ENCODE measurements around the gene AKT1S1. TPM values are rescaled to one million over a fixed set of nuclear protein-coding genes. Genes with fewer than 3 reads are reported as not detected.

Gene AKT1S1
- total RNA-seq, 2 experiments from 2014 or later = 7.3 to 19.8 TPM

DNA sequence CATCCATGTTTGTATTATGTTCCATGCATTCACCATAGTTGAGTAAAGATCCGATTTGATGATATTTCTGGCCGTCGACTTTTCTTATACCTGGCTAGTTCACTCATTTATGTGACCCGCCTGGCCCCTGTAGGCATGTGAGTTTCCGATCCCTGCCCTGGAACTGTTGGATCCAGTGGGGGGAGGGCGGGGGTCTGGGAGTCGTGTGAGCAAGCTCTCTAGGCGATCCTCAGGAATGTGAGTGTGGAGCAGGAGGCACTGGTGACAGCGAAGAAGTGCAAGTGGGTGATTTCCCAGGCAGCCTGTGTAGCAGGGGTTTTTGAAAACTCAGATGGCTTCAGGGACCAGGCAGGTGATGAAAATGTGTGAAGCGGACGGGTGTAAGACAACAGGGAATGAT, 36.8 kb downstream of the AKT1S1 start:
- Histone ChIP-seq H3K36me3 (ENCODE audit: insufficient read depth, low read length) (peaks cover 70% of the 10 kb centered on the region), H2AFZ (ENCODE audit: low read length) (no peak overlapping the region), H3K4me1 (ENCODE audit: insufficient read depth, low read length, poor library complexity, severe bottlenecking) (peaks cover 12% of the 10 kb centered on the region), H3K9me2 (ENCODE audit: insufficient read depth, low read length) (no peaks in the 10 kb centered on the region), H3K27ac (ENCODE audit: low read depth, low read length, poor library complexity, severe bottlenecking) (no peak overlapping the region), H3K79me2 (ENCODE audit: insufficient read depth, low read depth, low read length) (no peaks in the 10 kb centered on the region), H3K9me3 (ENCODE audit: low read length) (no peaks in the 10 kb centered on the region), H3K4me3 (ENCODE audit: low read depth, low read length, poor library complexity, severe bottlenecking) (no peak overlapping the region), H4K20me1 (ENCODE audit: insufficient read depth, low read length) (no peaks in the 10 kb centered on the region), H3K4me2 (ENCODE audit: low read length) (no peak overlapping the region)
- no peak for TF ChIP-seq EZH2phosphoT487 (IDR thresholded peaks at IDR 0.05; ENCODE audit: borderline replicate concordance, low read depth, low read length)
- TF ChIP-seq, protein P1, sequence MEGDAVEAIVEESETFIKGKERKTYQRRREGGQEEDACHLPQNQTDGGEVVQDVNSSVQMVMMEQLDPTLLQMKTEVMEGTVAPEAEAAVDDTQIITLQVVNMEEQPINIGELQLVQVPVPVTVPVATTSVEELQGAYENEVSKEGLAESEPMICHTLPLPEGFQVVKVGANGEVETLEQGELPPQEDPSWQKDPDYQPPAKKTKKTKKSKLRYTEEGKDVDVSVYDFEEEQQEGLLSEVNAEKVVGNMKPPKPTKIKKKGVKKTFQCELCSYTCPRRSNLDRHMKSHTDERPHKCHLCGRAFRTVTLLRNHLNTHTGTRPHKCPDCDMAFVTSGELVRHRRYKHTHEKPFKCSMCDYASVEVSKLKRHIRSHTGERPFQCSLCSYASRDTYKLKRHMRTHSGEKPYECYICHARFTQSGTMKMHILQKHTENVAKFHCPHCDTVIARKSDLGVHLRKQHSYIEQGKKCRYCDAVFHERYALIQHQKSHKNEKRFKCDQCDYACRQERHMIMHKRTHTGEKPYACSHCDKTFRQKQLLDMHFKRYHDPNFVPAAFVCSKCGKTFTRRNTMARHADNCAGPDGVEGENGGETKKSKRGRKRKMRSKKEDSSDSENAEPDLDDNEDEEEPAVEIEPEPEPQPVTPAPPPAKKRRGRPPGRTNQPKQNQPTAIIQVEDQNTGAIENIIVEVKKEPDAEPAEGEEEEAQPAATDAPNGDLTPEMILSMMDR (conservative IDR thresholded peaks at IDR 0.05; ENCODE audit: low read length) = no peak
- ChIA-PET CTCF (ENCODE audit: unreplicated experiment) (no interaction called here), POLR2A (no interaction called here)
- BruUV-seq (replicated peaks) = no TSS peak
- no peak for DNase-seq (ENCODE audit: low spot score)
- intact Hi-C loops (cut with micrococcal nuclease; ENCODE audit: unreplicated experiment) = no loop called here

DNA sequence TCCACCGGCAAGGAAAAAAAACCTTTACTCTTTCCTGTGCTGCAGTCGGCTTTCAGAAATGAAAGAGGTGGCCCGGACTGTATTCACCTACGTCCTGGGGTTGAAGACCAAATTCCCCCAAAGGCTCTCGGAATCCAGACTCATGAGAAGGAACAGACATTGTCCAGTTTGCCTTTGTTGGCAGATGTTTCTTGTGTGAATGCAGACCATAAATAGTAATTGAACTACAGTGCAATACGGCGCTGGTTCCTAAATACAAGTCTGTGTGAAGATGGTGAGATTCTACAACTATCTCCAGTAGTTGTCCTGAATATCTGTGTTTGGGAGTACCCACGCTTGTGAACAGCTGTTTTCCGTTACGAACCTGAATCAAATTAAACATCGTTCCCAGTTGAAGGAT, 37.4 kb downstream of the AKT1S1 start:
- Histone ChIP-seq H4K20me1 (ENCODE audit: insufficient read depth, low read length) (no peaks in the 10 kb centered on the region), H3K4me2 (ENCODE audit: low read length) (no peak overlapping the region), H2AFZ (ENCODE audit: low read length) (no peak overlapping the region), H3K9me2 (ENCODE audit: insufficient read depth, low read length) (no peaks in the 10 kb centered on the region), H3K79me2 (ENCODE audit: insufficient read depth, low read depth, low read length) (no peaks in the 10 kb centered on the region), H3K9me3 (ENCODE audit: low read length) (no peaks in the 10 kb centered on the region), H3K27ac (ENCODE audit: low read depth, low read length, poor library complexity, severe bottlenecking) (no peak overlapping the region), H3K4me3 (ENCODE audit: low read depth, low read length, poor library complexity, severe bottlenecking) (no peak overlapping the region), H3K4me1 (ENCODE audit: insufficient read depth, low read length, poor library complexity, severe bottlenecking) (peaks cover 10% of the 10 kb centered on the region), H3K36me3 (ENCODE audit: insufficient read depth, low read length) (peaks cover 76% of the 10 kb centered on the region)
- TSS peak; percentile 61 for BruUV-seq (replicated peaks)
- TF ChIP-seq, protein P1 (conservative IDR thresholded peaks at IDR 0.05; ENCODE audit: low read length) = no peak
- no peak for TF ChIP-seq EZH2phosphoT487 (IDR thresholded peaks at IDR 0.05; ENCODE audit: borderline replicate concordance, low read depth, low read length)
- no peak for DNase-seq (ENCODE audit: low spot score)
- ChIA-PET CTCF (ENCODE audit: unreplicated experiment) (no interaction called here), POLR2A (no interaction called here)
- intact Hi-C loops (cut with micrococcal nuclease; ENCODE audit: unreplicated experiment) = no loop called here

DNA sequence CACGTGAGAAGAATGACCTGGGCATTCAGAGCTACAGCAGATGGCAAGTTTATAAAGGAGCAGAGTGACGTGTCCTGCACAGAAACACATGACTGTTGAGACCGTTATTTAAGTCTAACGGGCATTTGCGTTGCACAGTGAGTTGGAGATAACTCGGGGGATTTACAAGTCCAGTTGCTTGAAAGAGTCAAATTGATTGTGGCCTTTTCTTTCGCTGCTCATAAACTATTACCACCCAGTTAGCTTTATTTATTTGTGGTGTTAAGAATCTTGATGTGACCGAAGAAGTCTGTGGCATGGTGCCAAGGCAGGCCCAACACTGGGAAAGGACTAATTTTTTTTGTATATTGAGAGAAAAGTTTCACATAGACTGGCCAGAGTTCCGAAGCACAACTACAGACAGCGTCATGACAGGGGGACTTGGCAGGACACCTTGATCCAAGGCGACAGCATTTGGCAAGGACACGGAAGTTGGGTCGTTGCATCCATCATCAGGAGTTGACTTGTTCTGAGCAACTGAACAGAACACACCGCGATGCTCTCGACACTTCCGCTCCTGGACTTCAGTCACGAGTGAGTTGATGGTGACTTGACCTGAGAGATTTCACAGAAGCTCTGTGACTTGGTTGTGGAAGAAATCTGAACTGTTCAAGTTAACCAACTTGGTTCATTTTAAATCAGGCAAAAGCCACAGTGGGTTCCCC, 38.1 kb downstream of the AKT1S1 start:
- Histone ChIP-seq H2AFZ (ENCODE audit: low read length) (no peak overlapping the region), H3K4me1 (ENCODE audit: insufficient read depth, low read length, poor library complexity, severe bottlenecking) (peaks cover 8% of the 10 kb centered on the region), H3K36me3 (ENCODE audit: insufficient read depth, low read length) (peaks cover 83% of the 10 kb centered on the region), H3K27ac (ENCODE audit: low read depth, low read length, poor library complexity, severe bottlenecking) (no peak overlapping the region), H4K20me1 (ENCODE audit: insufficient read depth, low read length) (no peaks in the 10 kb centered on the region), H3K4me3 (ENCODE audit: low read depth, low read length, poor library complexity, severe bottlenecking) (no peak overlapping the region), H3K79me2 (ENCODE audit: insufficient read depth, low read depth, low read length) (no peaks in the 10 kb centered on the region), H3K9me3 (ENCODE audit: low read length) (no peaks in the 10 kb centered on the region), H3K9me2 (ENCODE audit: insufficient read depth, low read length) (no peaks in the 10 kb centered on the region), H3K4me2 (ENCODE audit: low read length) (no peak overlapping the region)
- TF ChIP-seq EZH2phosphoT487 (IDR thresholded peaks at IDR 0.05; ENCODE audit: borderline replicate concordance, low read depth, low read length) = no peak
- TF ChIP-seq, protein P1 (conservative IDR thresholded peaks at IDR 0.05; ENCODE audit: low read length) = no peak
- BruUV-seq (replicated peaks) = no TSS peak
- POLR2A ChIA-PET = interaction anchor here (0.6 kb wide), 1 partner anchor 19 kb away, joined by 3 read pairs; no protein-coding TSS in a partner anchor
- intact Hi-C loops (cut with micrococcal nuclease; ENCODE audit: unreplicated experiment) = no loop called here
- DNase-seq (ENCODE audit: low spot score) = no peak
- CTCF ChIA-PET (ENCODE audit: unreplicated experiment) = no interaction called here
